NCI-H226 (cell line): Measurements from ENCODE around the gene DCUN1D5.

Experiments
- DNase-seq: peaks from one replicate; pipeline ENCODE4 v3.0.0-alpha.2; 2015

Gene DCUN1D5

DNA sequence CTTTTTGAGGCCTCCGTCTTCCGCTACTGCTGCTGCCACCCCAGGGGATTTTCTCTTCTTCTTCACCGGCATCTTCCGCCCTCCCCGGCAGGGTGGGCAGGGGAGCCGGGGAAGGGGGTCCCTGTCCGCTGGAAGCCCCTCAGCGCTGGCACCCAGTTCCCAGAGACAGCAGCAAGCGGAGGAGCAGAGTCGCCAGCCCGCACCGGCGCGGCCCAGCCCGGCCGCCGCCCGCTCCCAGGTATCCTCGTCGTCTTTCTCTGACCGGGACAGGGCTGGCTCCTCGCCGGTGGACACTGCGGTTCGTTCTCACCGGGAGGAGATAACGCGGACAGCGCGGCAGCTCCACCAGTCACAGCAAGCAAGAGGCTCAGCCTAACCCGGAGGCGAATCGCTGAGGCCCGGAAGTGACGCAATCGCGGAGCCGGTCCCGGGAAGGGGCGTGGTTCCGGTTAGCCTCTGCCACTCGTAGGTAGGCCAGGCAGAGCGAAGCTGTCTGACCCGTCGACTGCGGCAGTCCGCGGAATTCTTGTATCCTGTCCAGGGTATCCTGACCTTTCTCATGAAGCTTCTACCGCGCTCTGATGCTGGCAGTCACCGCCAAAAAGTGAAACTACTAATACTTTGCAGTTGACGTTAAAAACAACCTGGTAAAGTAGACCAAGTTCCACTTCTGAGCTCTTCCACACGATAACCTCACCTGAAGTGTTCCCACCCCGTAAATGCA lies at the start of gene DCUN1D5:
TSS of gene DCUN1D5 (minus strand) at position 360 of the 724 bp plus-strand sequence. CDS start at position 72, 288 bp downstream.
- DNase-seq: peak; percentile 96

DNA sequence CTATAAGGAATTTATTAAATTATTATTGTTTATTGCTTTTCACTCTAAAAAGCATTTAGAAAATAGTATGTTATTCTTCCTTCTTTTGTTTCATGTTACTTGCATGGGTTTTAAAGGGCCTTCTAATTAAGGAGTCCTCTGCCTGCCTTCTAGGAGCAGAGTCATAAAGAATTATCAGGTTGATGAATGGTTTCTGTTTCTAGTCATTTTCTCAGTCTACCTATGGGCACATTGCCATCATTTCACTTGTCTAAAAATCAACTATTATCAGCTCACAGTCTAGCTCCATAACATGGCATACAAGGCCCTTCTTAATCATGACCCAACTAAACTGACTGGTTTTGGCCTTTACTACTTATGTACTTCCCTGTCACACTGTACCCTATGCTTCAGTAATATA lies 33.5 kb upstream of the DCUN1D5 start:
- no peak for DNase-seq

DNA sequence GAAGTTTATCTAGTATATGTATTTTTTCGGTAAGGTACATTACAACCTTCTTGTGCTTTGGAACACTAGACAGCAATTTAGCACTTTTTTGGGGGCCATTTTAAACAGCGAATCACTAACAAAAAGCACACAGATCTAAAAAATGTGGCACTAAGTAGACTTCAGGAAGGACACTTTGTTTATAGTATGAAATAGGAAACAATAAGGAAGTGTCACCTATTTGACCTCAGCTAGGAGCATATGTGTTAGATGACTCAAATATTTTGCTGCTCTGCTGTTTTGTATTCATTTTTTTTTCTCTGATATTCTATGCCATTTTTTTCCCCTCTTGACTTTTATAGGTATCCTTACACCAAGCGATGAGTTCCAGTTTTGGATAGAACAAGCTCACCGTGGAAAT lies 22.9 kb upstream of the DCUN1D5 start:
- DNase-seq: no peak

DNA sequence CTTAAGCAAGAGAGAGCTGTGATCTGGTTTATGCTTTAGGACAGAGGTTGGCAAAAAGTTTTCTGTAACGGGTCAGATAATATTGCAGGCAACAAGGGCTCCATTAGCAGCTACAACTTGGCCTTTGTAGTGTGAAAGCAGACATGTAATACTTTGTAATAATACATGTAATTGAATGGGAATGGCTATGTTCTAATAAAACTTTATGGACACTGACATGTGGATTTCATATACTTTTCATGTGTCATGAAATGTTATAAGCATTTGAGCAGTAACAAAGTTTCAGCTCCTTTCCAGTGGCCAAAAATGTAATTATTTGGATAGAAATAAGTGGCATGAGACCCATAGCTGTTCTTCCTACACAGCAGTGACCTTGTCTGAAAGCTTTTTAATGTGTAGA lies 20.4 kb upstream of the DCUN1D5 start:
- DNase-seq: no peak

DNA sequence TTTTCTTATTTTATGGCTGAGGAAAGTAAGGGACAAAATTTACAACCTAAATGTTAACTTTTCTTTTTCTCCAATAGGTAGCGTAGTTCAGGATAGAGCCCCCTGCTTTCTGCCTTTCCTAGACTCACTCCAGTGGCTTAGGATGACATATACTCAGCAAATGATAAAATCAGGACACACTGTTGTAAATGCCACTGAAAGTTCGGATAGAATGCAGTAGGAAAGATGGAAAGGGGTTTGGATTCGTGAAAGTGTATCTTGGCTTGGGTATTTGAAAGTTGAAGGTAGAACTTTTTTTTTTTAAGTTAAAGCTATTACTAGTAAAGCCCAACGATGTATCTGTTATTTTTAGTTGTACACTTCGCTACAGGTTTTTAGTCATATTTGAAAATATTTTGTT lies 19.4 kb upstream of the DCUN1D5 start:
- no peak for DNase-seq

DNA sequence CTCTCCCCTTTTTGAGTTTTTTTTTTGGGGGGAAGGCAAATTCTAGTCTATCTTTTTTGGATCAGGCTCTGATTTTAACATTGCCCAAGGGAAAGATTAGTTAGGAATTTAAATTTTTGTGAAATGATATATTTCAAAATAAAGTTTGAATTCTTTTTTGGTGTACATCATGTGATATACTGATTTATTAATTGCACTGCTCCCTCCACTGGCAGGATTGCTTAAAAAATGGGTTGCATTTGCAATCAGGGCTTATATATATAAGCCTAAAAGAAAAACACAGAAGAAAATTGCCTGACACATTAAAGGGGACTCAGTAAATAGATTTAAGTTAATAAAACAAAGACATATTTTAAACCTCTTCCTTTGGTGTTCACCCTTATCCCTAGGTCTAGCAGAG lies 18.4 kb upstream of the DCUN1D5 start:
- DNase-seq: no peak

DNA sequence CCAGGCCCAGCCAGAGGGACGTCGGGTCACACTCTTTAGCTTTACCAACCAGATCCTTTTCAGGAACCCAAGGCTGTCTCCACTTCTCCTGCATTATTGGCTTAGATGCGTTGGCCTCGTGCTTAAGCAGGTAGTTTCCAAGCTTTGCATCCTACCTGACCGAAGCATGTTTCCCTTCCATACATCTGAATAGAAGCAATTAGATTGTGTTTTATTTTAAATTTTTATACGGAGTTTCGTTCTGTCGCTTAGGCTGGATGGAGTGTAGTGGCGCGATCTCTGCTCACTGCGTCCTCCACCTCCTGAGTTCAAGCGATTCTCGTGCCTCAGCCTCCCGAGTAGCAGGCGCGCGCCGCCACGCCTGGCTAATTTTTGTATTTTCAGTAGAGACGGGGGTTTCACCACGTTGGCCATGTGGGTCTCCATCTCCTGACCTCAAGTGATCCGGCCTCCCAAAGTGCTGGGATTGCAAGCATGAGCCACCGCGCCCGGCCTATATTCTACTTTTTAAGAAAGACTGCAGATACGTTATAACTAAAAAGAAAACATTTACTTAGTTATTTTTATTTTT lies 17.9 kb upstream of the DCUN1D5 start:
- DNase-seq: no peak

DNA sequence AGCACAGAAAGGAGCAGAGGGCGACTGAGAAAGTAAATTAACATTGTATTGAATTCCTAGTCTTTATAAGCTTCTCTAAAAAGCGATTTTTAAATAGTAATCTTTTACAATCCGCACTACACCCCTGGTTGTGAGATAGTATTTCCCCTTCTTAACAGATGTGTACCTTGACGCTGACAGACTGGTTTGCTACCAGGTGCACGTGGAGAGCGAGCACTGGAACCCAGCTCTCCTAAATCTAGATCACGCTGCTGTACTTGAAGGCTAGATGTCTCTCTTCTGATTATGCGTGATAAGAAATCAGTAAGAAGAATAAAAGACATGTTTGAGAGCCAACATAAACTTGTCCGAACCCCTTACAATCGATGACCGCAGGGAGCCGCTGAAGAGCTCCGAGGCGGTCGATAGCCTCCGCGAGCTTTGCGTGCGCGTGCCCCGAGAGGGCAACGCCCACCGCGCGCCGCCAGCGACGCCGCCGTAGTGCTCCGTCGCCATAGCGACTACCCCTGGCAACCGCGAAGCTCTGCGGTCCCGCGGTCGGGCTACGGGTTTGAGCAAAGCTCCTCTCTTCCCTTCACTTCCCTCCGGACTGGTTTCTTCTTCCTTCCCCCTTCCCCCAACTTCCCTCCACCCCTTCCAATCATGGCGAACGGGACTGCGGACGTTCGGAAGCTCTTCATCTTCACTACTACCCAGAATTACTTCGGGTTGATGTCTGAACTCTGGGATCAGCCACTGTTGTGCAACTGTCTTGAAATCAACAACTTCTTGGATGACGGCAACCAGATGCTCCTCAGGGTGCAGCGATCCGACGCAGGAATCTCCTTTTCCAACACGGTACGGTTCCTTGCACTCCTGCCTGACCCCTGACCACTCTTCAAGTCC lies 17.2 kb upstream of the DCUN1D5 start, which contains the start of gene DYNC2H1:
TSS of gene DYNC2H1 (plus strand) at position 494 of the 885 bp plus-strand sequence. CDS start at position 643, 149 bp downstream.
- peak; percentile 92 for DNase-seq

DNA sequence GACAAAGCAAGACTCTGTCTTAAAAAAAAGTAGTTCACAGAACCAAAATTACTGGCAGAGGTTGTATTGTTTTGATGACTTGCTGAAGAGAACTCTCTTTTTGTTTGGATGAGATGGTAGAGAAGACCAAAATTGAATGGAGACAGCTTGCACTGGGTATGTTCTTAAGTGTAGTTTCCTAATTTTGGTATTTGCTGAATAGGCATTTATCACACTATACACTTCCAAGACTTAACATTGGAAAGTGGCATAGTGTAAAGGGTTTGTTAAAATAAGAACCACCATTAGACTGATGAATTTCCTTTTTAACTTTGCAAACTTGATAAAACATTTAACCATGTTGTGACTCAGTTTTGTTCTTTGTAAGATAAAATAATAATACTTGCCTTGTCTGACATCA lies 5.3 kb upstream of the DCUN1D5 start:
- DNase-seq: no peak

DNA sequence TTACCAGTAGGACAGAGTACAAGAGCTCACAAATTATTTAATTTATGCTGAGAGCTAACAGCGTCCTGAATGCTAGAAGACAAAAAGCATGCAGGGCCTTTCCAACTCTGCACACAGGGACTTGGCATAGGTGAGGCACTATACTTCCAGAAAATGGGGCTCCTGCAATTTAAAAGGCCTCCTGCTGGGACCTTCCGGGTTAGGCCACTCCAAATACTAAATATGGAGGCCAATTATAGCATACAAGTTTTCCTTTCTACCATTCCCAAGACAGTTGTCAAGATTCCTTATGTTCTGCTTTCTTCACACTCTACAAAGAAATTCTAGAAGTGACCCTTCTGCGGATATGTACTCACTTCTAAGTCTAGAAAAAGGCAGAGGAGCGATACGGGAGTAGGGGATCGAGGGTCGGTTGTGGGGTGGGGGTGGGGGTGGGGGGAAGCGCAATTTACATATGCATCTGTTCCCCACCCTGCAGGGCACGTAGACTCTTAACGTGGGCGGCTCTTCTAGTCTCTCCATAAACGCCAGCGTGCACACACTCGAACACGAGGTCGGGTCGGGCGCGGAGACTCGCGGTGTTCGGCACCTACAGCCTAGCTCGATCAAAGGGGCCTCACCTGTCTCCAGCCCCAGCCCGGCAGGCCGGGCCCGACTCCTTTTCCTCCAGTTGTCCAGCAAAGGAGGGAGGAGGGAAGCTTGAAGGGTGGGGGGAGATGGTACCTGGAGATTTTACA lies 728 bp downstream of the DCUN1D5 start:
- no peak for DNase-seq

DNA sequence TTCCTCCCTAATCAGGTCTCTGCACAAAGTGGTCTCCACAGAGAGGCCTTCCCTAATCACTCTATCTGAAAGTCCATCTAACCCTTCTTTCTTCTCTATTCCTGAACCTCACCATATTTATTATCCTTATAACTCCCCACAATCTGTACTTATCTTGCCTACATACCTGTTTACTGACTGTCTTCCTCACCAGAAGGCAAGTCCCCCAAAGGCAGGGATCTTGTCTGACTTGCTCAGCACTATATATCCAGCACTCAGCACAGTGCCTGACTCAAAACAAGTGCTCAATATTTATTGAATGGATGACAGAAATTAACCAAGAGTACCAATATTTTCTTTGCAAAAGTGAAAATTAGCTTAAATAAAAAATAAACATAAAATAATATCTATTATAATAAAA lies 5.5 kb downstream of the DCUN1D5 start:
- DNase-seq: peak; percentile 53

DNA sequence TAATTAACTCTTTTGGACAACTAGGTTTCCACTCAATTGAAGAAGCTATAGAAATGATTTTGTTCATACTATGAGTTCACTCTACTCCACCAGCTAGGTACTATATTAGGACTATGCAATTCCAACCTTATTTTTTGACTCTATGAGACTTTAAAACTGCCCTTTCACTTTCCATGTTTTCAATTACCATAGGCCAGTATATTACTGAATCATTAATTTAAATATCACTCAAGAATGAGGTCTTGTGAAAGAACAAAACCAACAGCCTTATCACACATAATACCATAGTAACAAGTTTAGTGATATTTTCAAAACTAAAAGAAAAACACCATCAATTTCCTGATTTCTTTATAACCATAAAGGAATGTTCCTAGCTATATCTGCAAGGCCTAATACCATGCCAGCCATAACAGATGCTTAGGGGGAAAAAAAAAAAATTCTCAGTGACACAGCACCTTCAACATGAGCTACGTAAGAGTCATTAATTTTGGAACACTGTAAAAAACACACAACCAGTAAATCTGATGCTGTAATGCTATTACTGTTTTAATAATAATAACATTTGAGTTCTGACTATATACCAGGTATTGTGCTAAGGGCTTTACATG lies 6.1 kb downstream of the DCUN1D5 start:
- DNase-seq: peak; percentile 63

DNA sequence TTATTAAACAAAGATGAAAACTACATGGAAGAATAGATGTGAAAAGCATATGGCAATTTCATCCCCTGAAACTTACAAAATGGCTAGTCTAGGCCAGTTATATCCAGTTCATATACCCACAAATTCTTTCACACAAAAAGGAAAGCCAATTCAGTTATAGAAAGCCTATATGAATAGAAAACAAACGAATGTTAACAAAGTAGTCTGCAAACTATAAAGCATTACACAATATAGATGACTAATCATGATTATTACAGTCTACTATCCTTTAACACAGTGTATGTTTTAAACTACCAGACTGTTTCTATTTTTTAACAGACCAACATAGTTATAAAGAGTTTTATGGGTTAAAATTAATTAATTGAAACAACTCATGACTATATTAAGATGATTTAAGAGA lies 12.1 kb downstream of the DCUN1D5 start:
- DNase-seq: no peak

DNA sequence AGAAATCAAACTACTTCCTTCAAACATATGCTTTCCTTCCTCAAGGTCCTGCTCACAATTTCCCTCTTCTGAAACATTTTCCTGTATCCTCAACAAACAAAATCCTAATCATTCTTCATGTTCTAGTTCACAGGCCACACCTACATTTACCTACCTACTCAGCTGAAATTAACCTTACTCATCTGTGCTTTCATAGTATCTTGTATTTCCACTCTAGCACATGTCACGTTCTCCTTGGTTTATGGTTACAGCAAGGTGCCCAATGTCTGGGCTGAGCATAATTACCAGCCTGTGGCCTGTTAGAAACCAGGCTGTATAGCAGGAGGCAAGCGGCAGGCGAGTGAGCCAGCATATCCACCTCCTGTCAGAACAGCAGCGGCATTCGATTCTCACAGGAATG lies 13.2 kb downstream of the DCUN1D5 start:
- DNase-seq: no peak

DNA sequence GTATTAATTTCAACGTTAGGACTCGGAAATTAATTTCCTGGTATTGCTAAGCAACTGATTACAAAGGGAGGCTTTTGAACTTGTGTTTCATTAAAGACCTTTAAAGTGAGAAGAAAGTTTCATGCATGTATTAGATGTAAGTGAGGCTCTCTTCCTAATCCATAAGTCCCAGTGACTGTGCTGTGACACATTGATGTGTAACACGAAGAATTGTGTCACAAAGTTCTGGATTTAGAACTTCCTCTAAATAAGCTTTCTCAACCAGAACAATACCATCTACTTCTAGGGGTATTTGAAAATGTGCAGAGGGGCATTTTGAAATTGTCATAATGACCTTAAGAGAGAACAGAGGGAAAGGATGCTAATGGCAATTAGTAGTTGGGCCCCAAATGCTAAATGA lies 14.4 kb downstream of the DCUN1D5 start:
- no peak for DNase-seq

DNA sequence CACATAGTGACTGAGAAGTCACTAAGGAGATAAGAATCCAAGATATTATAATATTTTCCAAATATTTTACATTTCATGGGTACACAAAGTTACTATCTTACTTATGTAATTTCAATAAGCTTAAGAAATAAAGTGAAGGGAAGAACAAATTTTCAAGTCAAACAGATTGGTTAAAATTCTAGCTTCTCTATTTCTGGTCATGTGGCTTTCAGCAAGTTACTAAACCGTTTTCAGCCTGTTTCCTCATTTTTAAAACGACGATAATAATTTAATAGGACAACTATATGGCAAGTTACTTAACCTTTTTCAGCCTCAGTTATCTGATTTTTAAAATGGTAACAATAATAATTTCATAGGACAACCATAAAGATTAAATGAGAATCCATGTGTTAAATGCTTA lies 15.6 kb downstream of the DCUN1D5 start:
- DNase-seq: no peak

DNA sequence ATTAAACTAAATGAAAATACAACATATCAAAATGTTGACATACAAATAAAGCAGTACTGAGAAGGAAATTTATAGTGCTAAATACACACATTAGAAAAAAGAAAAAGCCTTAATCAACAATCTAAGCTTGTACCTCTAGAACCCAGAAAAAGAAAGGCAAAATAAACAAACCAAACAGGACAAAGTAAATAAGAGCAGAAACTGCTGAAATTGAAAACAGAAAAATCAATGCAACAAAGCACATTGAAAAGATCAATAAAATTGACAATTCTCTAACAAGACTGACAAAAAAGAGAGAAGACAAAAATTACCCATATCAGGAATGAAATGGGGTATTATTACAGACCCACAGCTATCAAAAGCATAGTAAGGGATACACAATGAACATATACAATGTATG lies 21.0 kb downstream of the DCUN1D5 start:
- no peak for DNase-seq

DNA sequence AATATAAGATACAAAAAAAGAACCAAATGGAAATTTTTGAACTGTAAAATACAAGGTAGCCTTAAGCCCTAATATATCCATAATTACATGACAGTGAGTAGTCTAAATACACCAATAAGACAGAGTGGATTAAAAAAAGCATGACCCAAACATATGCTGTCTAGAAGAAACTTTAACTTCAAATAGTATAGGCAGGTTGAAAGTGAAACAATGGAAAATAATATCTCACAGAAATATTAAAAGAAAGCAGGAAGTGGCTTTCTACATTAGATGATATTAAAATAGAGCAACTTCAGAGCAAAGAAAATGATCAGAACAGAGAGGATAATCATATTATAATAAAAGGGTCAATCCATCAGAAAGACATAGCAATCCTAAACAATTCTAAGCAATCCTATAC lies 21.8 kb downstream of the DCUN1D5 start:
- DNase-seq: no peak

DNA sequence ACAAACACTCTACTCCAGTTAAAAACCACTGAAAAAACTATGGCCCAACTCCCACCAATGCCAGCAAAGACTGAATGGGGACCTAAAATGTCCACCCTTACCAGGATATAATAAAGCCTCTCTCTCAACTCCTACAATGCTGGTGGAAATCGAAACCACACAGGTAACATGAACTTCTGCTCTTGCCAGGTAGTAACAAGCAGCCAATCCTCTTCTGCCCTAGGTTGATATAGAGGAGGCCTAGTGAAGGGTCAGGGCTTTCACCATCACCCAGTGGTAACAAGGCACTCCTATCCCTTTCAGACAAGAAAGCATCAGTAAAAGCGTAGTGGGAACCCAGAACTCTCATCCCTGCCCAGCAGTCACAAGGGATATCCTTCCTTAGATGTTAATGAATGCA lies 22.6 kb downstream of the DCUN1D5 start:
- no peak for DNase-seq

DNA sequence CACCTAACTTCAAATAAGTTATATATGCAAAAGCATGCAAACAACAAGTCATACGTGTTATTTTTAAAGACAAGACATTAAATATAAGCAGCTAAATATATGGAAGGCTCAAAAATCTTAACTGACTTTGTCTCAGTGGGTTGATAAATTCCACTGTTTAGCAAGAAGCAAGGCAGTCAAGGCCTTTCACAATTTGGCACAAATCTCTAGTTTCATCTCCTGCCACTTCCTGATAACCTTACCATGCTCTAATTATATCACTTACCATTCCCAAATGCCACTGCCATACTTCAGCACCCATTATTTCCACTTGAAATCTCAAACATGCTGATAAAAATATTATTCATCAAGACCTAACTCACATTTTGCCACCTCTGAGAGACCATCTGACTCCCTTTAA lies 24.8 kb downstream of the DCUN1D5 start:
- no peak for DNase-seq

DNA sequence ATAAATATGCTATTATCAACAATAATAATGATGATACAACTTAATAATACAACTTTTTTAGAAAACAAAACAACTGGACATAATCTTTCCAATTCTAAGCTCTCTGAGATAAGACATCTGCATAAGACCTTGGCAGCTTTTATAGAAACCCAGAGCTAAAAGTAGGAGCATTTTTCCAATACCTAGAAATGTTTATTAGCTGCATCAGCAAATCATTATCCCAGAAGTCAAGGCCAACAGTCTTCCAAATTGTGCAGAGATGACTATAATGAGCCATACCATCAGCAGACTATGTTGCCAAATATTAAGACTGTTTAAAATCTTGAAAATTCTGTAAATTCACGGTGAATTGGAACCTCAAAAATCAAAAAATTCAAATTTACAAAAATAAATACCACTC lies 30.3 kb downstream of the DCUN1D5 start:
- no peak for DNase-seq

DNA sequence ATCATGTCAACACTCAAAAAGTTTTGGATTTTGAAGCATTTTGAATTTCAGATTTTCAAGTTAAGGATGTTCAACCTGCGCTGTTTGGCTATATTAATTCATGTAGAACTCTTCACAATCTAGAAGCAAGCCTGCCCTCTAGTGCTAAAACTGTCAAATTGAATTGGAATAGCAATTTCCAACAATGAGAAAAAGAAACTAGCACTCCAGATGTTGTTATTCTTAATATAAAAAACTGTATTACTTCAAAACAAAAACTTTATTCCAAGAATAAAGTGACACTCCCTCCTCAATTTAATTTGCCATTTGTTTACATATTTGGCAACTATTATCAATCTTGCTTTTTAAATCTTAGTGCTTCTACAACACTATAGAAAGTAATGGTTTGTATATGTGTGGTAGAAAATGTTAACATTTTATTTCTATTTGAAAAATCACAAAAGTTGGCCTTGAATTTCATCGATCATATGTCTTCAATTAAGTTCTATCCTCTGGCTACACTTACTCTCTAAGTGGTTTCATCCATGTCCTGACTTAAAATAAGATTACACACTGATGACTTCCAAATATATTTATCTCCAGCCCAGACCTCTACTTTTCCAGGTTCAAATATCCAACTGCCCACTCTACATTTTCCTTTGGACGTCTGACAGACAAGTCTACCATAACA lies 36.6 kb downstream of the DCUN1D5 start:
- no peak for DNase-seq
